ENCODE results near the gene MYO5B. TPM values are rescaled to one million over a fixed set of nuclear protein-coding genes. Genes with fewer than 3 reads are reported as not detected.

MYO5B gene
- polyA plus RNA-seq, 1 donor (not counting 4 experiments of a cell fraction or from before 2014, with no cell fraction given), result 6.8 TPM

- no peaks in the 10 kb centered on the region for H3K79me2 ChIP-seq (ENCODE audit: control insufficient read depth, insufficient read depth, low read length)
- dilution Hi-C loops (cut with MboI; ENCODE audit: extremely low pct_ligation_motif_present, low sequenced_read_pairs), result no loop called here
- FAIRE-seq, result no peak
- H3K36me3 ChIP-seq (ENCODE audit: control insufficient read depth in 2 of 2, extremely low read depth in 1 of 2, insufficient read depth in 2 of 2, low read length in 2 of 2), result no peaks in the 10 kb centered on the region
- no peak overlapping the region for H3K9ac ChIP-seq (ENCODE audit: control insufficient read depth, extremely low read depth, insufficient read depth, low read length)
- no peaks in the 10 kb centered on the region for H3K9me1 ChIP-seq (ENCODE audit: control insufficient read depth, extremely low read depth, insufficient read depth, low read length)
- no peak overlapping the region for H3K4me3 ChIP-seq (ENCODE audit: control insufficient read depth in 2 of 3, extremely low read depth in 1 of 3, insufficient read depth in 2 of 3, low read depth in 1 of 3, low read length in 3 of 3)
- no peak overlapping the region for H2AFZ ChIP-seq (ENCODE audit: control insufficient read depth, low read length)
- no peak overlapping the region for H3K4me2 ChIP-seq (ENCODE audit: control insufficient read depth, extremely low read depth, insufficient read depth, low read depth, low read length)
- H4K20me1 ChIP-seq (ENCODE audit: control insufficient read depth, extremely low read depth, insufficient read depth, low read length), result no peaks in the 10 kb centered on the region
- no peak overlapping the region for H3K27ac ChIP-seq (ENCODE audit: control insufficient read depth, insufficient read depth, low read length)
- TF ChIP-seq, protein P1, sequence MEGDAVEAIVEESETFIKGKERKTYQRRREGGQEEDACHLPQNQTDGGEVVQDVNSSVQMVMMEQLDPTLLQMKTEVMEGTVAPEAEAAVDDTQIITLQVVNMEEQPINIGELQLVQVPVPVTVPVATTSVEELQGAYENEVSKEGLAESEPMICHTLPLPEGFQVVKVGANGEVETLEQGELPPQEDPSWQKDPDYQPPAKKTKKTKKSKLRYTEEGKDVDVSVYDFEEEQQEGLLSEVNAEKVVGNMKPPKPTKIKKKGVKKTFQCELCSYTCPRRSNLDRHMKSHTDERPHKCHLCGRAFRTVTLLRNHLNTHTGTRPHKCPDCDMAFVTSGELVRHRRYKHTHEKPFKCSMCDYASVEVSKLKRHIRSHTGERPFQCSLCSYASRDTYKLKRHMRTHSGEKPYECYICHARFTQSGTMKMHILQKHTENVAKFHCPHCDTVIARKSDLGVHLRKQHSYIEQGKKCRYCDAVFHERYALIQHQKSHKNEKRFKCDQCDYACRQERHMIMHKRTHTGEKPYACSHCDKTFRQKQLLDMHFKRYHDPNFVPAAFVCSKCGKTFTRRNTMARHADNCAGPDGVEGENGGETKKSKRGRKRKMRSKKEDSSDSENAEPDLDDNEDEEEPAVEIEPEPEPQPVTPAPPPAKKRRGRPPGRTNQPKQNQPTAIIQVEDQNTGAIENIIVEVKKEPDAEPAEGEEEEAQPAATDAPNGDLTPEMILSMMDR (optimal IDR thresholded peaks at IDR 0.05 in 1 of 3, IDR thresholded peaks at IDR 0.05 in 1 of 3, conservative IDR thresholded peaks at IDR 0.05 in 1 of 3; ENCODE audit: extremely low read depth in 1 of 3, insufficient read depth in 2 of 3, low read length in 3 of 3), result no peak
- no peak for TF ChIP-seq EZH2 (IDR thresholded peaks at IDR 0.05; ENCODE audit: low read length)
- H3K4me1 ChIP-seq (ENCODE audit: control insufficient read depth, extremely low read depth, insufficient read depth, low read length), result peaks cover 7% of the 10 kb centered on the region
- no peak for DNase-seq (ENCODE audit: low read depth, low spot score)
- no peaks in the 10 kb centered on the region for H3K9me3 ChIP-seq (ENCODE audit: control insufficient read depth, low read depth, low read length)
- H3K27me3 ChIP-seq (ENCODE audit: control insufficient read depth, extremely low read depth, insufficient read depth, low read length), result no peaks in the 10 kb centered on the region
Measured at GRCh38 chr18:50166901-50167300, 28.0 kb downstream of the MYO5B start.

DNA sequence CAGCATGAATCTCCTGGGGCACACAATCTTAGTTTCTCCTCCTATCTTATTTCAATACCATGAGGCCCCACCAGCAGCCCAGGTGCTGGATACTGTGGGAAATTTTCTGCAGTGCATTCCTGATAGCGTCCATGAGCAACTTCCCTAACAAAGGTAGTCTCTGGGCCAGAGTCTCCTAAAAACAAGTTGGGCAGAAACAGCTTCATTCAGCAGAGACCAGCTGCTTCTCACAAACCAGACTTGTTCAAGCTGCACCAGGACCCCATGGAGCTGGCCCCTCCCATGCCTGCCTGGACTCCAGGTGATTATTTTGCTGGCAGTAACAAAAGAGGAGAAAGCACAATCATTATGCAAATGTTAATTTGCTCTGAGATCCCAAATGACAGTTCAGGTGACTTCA, 31.4 kb downstream of the MYO5B start:
- Histone ChIP-seq H3K4me3 (ENCODE audit: control insufficient read depth in 2 of 3, extremely low read depth in 1 of 3, insufficient read depth in 2 of 3, low read depth in 1 of 3, low read length in 3 of 3) (no peak overlapping the region), H3K27me3 (ENCODE audit: control insufficient read depth, extremely low read depth, insufficient read depth, low read length) (no peaks in the 10 kb centered on the region), H3K9me3 (ENCODE audit: control insufficient read depth, low read depth, low read length) (no peaks in the 10 kb centered on the region), H3K4me1 (ENCODE audit: control insufficient read depth, extremely low read depth, insufficient read depth, low read length) (peaks cover 18% of the 10 kb centered on the region), H3K4me2 (ENCODE audit: control insufficient read depth, extremely low read depth, insufficient read depth, low read depth, low read length) (no peak overlapping the region), H3K27ac (ENCODE audit: control insufficient read depth, insufficient read depth, low read length) (no peak overlapping the region), H3K9ac (ENCODE audit: control insufficient read depth, extremely low read depth, insufficient read depth, low read length) (no peak overlapping the region), H4K20me1 (ENCODE audit: control insufficient read depth, extremely low read depth, insufficient read depth, low read length) (no peaks in the 10 kb centered on the region), H3K79me2 (ENCODE audit: control insufficient read depth, insufficient read depth, low read length) (no peaks in the 10 kb centered on the region), H3K9me1 (ENCODE audit: control insufficient read depth, extremely low read depth, insufficient read depth, low read length) (no peaks in the 10 kb centered on the region), H2AFZ (ENCODE audit: control insufficient read depth, low read length) (no peak overlapping the region), H3K36me3 (ENCODE audit: control insufficient read depth in 2 of 2, extremely low read depth in 1 of 2, insufficient read depth in 2 of 2, low read length in 2 of 2) (no peaks in the 10 kb centered on the region)
- dilution Hi-C loops (cut with MboI; ENCODE audit: extremely low pct_ligation_motif_present, low sequenced_read_pairs), result no loop called here
- FAIRE-seq (no peak), DNase-seq (ENCODE audit: low read depth, low spot score) (no peak)
- TF ChIP-seq EZH2 (IDR thresholded peaks at IDR 0.05; ENCODE audit: low read length), result no peak
- TF ChIP-seq, protein P1 (optimal IDR thresholded peaks at IDR 0.05 in 1 of 3, IDR thresholded peaks at IDR 0.05 in 1 of 3, conservative IDR thresholded peaks at IDR 0.05 in 1 of 3; ENCODE audit: extremely low read depth in 1 of 3, insufficient read depth in 2 of 3, low read length in 3 of 3), result no peak

Measured in keratinocyte (primary cell).